KOPT-K1 (cell line): ENCODE results near the gene CCDC30.
A peak's percentile ranks its signal among the peaks of the same experiment; 100 is the strongest.

Experiments used
- H3K27ac ChIP-seq: fragments of 200-600 bp; sonication (generic); 2 replicates; pipeline ENCODE4 v1.5.1; 2016; ENCODE audit warnings: antibody characterized with exemption, mild to moderate bottlenecking, low read depth, low read length; ENCODE audit not compliant: poor library complexity, severe bottlenecking
- H3K36me3 ChIP-seq: fragments of 200-600 bp; sonication (generic); 2 replicates; pipeline ENCODE4 v1.5.1; 2017; ENCODE audit warnings: antibody characterized with exemption, mild to moderate bottlenecking, low read length, moderate library complexity; ENCODE audit not compliant: insufficient read depth
- H3K9me3 ChIP-seq: fragments of 200-600 bp; sonication (generic); 2 replicates; pipeline ENCODE4 v1.5.1; 2017; ENCODE audit warnings: antibody characterized with exemption, low read length, mild to moderate bottlenecking; ENCODE audit not compliant: insufficient read depth, poor library complexity, severe bottlenecking

The CCDC30 gene

GRCh38 chr1:42431514-42431913, 31.6 kb upstream of the CCDC30 start:
- H3K27ac ChIP-seq, result no peak overlapping the region

GRCh38 chr1:42432714-42433113, 30.4 kb upstream of the CCDC30 start:
- no peak overlapping the region for H3K27ac ChIP-seq
- no peaks in the 10 kb centered on the region for H3K9me3 ChIP-seq
- H3K36me3 ChIP-seq, result no peaks in the 10 kb centered on the region

More at GRCh38 chr1:42431514-42431913, 31.6 kb upstream of the CCDC30 start:
- H3K9me3 ChIP-seq, result no peaks in the 10 kb centered on the region
- no peaks in the 10 kb centered on the region for H3K36me3 ChIP-seq

GRCh38 chr1:42433369-42433768, 29.7 kb upstream of the CCDC30 start:
- Histone ChIP-seq H3K36me3 (no peaks in the 10 kb centered on the region), H3K9me3 (no peaks in the 10 kb centered on the region), H3K27ac (no peak overlapping the region)

GRCh38 chr1:42434340-42434739, 28.7 kb upstream of the CCDC30 start:
- no peaks in the 10 kb centered on the region for H3K9me3 ChIP-seq
- H3K27ac ChIP-seq, result no peak overlapping the region

DNA sequence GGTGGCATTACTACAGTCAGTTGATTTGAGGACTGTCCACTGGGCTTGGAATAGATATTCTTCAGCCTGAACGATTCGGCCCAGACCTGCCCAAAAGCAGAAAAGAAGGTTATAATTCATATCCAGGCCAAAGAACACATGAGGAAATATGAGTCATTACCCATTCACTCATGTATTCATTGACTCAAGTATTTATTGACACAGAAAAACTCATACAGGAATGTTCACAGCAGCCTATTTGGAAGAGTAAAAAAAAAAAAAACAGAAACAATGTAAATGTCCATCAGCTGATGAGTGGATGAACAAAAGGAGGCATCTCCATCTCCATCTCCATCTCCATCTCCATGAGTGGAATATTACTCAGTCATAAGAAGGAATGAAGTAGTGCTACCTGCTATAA, 23.1 kb upstream of the CCDC30 start:
- Histone ChIP-seq H3K36me3 (no peaks in the 10 kb centered on the region), H3K27ac (no peak overlapping the region)

More at GRCh38 chr1:42434340-42434739, 28.7 kb upstream of the CCDC30 start:
- H3K36me3 ChIP-seq, result no peaks in the 10 kb centered on the region

GRCh38 chr1:42442662-42443061, 20.4 kb upstream of the CCDC30 start:
- Histone ChIP-seq H3K36me3 (no peaks in the 10 kb centered on the region), H3K9me3 (no peaks in the 10 kb centered on the region), H3K27ac (no peak overlapping the region)

More for the DNA sequence above, 23.1 kb upstream of the CCDC30 start:
- H3K9me3 ChIP-seq, result no peaks in the 10 kb centered on the region

DNA sequence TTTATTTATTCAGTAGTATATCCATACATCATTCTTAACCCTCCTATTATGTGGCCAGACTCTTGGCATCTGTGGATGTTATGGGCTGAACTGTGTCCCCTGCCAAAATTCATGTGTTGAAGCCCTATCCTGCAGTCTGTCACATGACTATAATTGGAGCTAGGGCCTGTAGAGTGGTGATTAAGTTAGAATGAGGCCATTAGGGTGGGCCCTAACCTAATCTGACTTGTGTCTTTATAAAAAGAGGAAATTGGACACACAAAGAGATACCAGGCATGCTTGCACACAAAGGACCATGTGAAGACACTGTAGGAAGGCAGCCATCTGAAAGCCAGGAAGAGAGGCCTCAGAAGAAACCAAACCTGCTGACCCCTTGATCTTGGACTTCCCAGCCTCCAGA, 13.8 kb upstream of the CCDC30 start:
- H3K9me3 ChIP-seq, result no peaks in the 10 kb centered on the region
- no peak overlapping the region for H3K27ac ChIP-seq
- no peaks in the 10 kb centered on the region for H3K36me3 ChIP-seq

DNA sequence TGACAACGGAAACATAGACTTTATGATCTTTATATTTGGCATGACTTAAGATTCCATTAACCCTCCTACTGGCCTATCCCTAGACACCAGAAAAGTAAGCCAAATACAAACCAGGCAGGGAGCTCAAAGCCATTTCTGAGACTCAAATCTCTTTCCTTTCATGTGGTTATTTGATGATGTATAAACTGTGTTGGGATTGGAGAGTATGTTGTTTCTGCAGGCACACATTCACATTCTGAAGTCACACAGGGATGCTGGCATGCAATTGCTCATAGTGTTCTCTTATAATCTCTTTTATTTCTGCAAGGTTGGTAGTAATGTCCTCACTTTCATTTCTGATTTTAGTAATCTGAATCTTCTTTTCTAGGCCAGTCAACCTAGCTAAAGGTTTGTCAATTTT, 13.0 kb upstream of the CCDC30 start:
- Histone ChIP-seq H3K36me3 (no peaks in the 10 kb centered on the region), H3K9me3 (no peaks in the 10 kb centered on the region), H3K27ac (no peak overlapping the region)

- Histone ChIP-seq H3K27ac (no peak overlapping the region), H3K36me3 (peaks cover 8% of the 10 kb centered on the region), H3K9me3 (no peaks in the 10 kb centered on the region)
Observed at GRCh38 chr1:42453386-42453785, 9.7 kb upstream of the CCDC30 start.

GRCh38 chr1:42454403-42454802, 8.7 kb upstream of the CCDC30 start:
- Histone ChIP-seq H3K27ac (no peak overlapping the region), H3K9me3 (no peaks in the 10 kb centered on the region), H3K36me3 (peaks cover 18% of the 10 kb centered on the region)

DNA sequence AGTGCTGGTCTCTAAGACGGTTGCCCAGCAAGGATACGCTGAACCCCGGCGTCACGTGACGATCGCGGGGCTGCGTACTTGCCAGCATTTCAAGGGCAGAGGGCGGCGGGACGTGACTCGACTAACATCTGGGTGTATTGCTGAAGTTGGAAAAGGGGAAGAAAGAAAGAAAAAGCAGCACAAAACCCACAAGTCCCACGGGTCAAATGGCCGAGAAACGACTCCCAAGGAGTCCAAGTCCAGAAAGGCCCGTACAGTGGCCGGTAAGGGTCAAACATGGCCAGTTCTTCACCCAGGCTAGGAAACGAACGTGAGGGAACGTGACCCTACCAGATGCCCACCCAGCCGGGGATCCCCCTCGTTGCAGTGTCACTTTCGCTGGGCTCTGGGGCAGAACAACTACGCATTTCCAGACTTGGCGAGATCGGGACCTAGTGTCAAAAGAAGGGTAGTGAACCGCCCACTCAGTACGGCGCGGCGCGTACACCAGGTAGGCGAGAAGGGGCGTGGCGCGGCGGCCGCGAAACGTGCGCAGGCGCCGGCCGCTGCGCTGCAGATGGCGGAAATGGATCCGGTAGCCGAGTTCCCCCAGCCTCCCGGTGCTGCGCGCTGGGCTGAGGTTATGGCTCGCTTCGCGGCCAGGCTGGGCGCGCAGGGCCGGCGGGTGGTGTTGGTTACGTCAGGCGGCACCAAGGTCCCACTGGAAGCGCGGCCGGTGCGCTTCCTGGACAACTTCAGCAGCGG, 6.9 kb upstream of the CCDC30 start, which contains the start of the genes PPCS and ZMYND12:
PPCS (plus strand) TSS at position 534 of the 744 bp plus-strand sequence; CDS start at position 557, 23 bp downstream.
ZMYND12 (minus strand) TSS at position 13 of the 744 bp plus-strand sequence. CDS start 25 bp downstream, outside the sequence.
- peak within 1 kb of the TSS; percentile 92 for H3K27ac ChIP-seq
- no peaks in the 10 kb centered on the region for H3K9me3 ChIP-seq
- peaks cover 32% of the 10 kb centered on the region for H3K36me3 ChIP-seq

DNA sequence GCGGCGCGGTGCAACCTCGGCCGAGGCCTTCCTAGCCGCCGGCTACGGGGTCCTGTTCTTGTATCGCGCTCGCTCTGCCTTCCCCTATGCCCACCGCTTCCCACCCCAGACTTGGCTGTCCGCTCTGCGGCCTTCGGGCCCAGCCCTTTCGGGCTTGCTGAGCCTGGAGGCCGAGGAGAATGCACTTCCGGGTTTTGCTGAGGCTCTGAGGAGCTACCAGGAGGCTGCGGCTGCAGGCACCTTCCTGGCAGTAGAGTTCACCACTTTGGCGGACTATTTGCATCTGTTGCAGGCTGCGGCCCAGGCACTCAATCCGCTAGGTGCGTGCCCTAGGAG, 6.4 kb upstream of the CCDC30 start:
- Histone ChIP-seq H3K36me3 (peaks cover 32% of the 10 kb centered on the region), H3K9me3 (no peaks in the 10 kb centered on the region), H3K27ac (peak overlapping the region; percentile 92)

GRCh38 chr1:42461196-42461595, 1.9 kb upstream of the CCDC30 start:
- Histone ChIP-seq H3K9me3 (no peaks in the 10 kb centered on the region), H3K36me3 (peaks cover 32% of the 10 kb centered on the region), H3K27ac (no peak overlapping the region)

DNA sequence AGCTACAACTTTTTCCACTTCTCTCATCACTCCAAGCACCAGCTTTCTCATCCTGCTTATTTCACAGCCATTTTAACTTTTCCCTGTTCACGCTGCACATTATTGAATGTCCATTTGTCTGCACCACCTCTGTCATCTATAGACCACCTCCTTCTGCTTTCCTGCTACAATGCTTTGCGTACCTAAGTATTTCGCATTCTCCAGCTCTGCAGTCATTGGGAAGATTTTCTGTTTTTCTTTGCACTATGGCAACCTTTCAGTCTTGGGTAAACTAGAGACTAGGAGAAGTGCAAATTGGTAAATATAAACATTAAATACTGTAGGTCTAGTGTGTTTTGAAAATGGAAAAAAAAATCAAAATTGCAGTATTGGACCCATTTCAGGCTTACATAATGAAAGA, 835 bp downstream of the CCDC30 start:
- peaks cover 19% of the 10 kb centered on the region for H3K36me3 ChIP-seq
- H3K9me3 ChIP-seq, result no peaks in the 10 kb centered on the region
- H3K27ac ChIP-seq, result no peak overlapping the region

DNA sequence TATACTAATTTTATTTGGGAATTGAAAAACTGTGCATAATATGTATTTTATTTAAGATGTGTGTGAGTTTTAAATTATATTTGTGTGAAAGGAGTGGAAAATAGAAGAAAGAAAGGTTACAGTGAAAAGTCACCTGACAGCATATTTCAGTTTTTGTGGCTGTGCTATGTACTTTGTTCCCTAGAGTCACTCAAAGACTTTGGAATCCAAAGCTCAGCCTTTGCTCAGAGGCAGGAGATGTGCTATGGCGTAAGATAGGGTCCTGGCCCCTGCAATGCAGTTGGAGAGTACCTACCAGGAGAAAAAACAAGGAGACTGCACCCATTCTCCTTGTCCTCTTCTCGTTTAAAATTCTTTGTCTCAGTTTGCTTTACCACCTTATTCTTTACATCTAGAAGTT, 2.9 kb downstream of the CCDC30 start:
- Histone ChIP-seq H3K36me3 (no peaks in the 10 kb centered on the region), H3K9me3 (no peaks in the 10 kb centered on the region), H3K27ac (no peak overlapping the region)

GRCh38 chr1:42469727-42470126, 6.6 kb downstream of the CCDC30 start:
- Histone ChIP-seq H3K36me3 (no peaks in the 10 kb centered on the region), H3K9me3 (no peaks in the 10 kb centered on the region), H3K27ac (no peak overlapping the region)
